K562 (cell line): Measurements from ENCODE around the gene TRABD2B. TPM values are rescaled to one million over a fixed set of nuclear protein-coding genes. Genes with fewer than 3 reads are reported as not detected.

Experiments used
- ATAC-seq: fragments of 200-7000 bp; cut with Tn5 transposase; 3 replicates; pipeline ENCODE4 v1.9.1; 2020; ENCODE audit warnings: moderate library complexity
- BruUV-seq: library from RNA; stranded (reverse); fragments of 400-500 nt; replicated peaks from 2 replicates; lab custom pipeline; 2021; lab: Mats Ljungman, UMichigan
- CTCF ChIA-PET: fragments of 300-600 bp; formaldehyde crosslinking; extraction: SDS; loops from one replicate; lab custom pipeline; 2021; ENCODE audit warnings: low intra/inter-chr PET ratio; lab: Yijun Ruan, JAX
- POLR2A ChIA-PET: fragments of 300-600, 350-650 bp; sonication (Branson Sonifier 250); formaldehyde crosslinking; extraction: SDS; loops from one replicate; lab custom pipeline; 2021; ENCODE audit warnings: antibody characterized with exemption, inconsistent platforms; lab: Yijun Ruan, JAX
- DNase-seq, 4 experiments: peaks; one replicate each; pipeline versions ENCODE4 v3.0.0 to v3.0.0-alpha.2; 2011 to 2018; ENCODE audit warnings: low spot score in 3 of 4, mixed read lengths in 3 of 4; ENCODE audit errors: extremely low read depth in 1 of 4
- FAIRE-seq: peaks from 2 replicates; lab custom pipeline; 2011; peaks lifted over from hg19 to GRCh38; lab: Jason Lieb, UNC
- H2AFZ ChIP-seq: 2 replicates; pipeline ENCODE4 v1.6.0; 2011; ENCODE audit warnings: low read depth, low read length, control low read depth, inconsistent platforms
- H3K27ac ChIP-seq: fragments of 200-600 bp; 3 replicates; pipeline ENCODE4 v1.8.0; 2011; ENCODE audit warnings: low read depth, mild to moderate bottlenecking, control low read depth, inconsistent platforms, low read length, moderate library complexity, mixed read lengths; ENCODE audit errors: extremely low read depth
- H3K27me3 ChIP-seq, 2 experiments: fragments of 300-600 bp in 1 of 2; 2 replicates in 1 of 2; 3 replicates in 1 of 2; pipeline versions ENCODE4 v1.6.0 to v1.8.0; 2011; ENCODE audit warnings: inconsistent platforms in 2 of 2, low read length in 2 of 2, mild to moderate bottlenecking in 1 of 2, mixed read lengths in 1 of 2, moderate library complexity in 1 of 2; ENCODE audit not compliant: control insufficient read depth in 2 of 2, insufficient read depth in 2 of 2
- H3K36me3 ChIP-seq: fragments of 300-600 bp; 3 replicates; pipeline ENCODE4 v1.8.0; 2011; ENCODE audit warnings: mild to moderate bottlenecking, low read length, inconsistent platforms; ENCODE audit not compliant: control insufficient read depth, insufficient read depth
- H3K4me1 ChIP-seq, 2 experiments: fragments of 200-600 bp in 1 of 2; replicated peaks in 1 of 2; 2 replicates in 1 of 2; 3 replicates in 1 of 2; pipeline versions ENCODE4 v1.5.1 to v1.8.0; 2011; ENCODE audit warnings: inconsistent platforms in 2 of 2, low read length in 2 of 2, mild to moderate bottlenecking in 1 of 2, mixed read lengths in 1 of 2, moderate library complexity in 1 of 2; ENCODE audit not compliant: control insufficient read depth in 2 of 2, insufficient read depth in 2 of 2
- H3K4me2 ChIP-seq: 2 replicates; pipeline ENCODE4 v1.6.1; 2011; ENCODE audit warnings: low read length, control low read depth, inconsistent platforms, mixed read lengths; ENCODE audit not compliant: insufficient read depth
- H3K4me3 ChIP-seq: fragments of 200-600 bp; sonication (generic), shearing (Covaris generic); 2 replicates; pipeline ENCODE4 v1.5.1; 2016; ENCODE audit warnings: control low read depth, inconsistent platforms
- H3K79me2 ChIP-seq: fragments of 200-600 bp; 3 replicates; pipeline ENCODE4 v1.8.0; 2011; ENCODE audit warnings: low read length, inconsistent platforms; ENCODE audit not compliant: control insufficient read depth, insufficient read depth
- H3K9ac ChIP-seq, 2 experiments: 2 replicates each; pipeline versions ENCODE4 v1.6.0 to v1.6.1; 2011; ENCODE audit warnings: low read depth in 2 of 2, low read length in 2 of 2, control low read depth in 1 of 2, inconsistent platforms in 1 of 2, mild to moderate bottlenecking in 1 of 2, mixed read lengths in 1 of 2; ENCODE audit not compliant: insufficient read depth in 1 of 2
- H3K9me1 ChIP-seq: one replicate; pipeline ENCODE4 v1.6.0; 2011; ENCODE audit warnings: inconsistent platforms, mild to moderate bottlenecking, low read length, moderate library complexity; ENCODE audit not compliant: control insufficient read depth, insufficient read depth
- H3K9me3 ChIP-seq: replicated peaks from 2 replicates; pipeline ENCODE4 v1.5.1; 2011; ENCODE audit warnings: low read depth, low read length, inconsistent platforms; ENCODE audit not compliant: control insufficient read depth, insufficient read depth
- H4K20me1 ChIP-seq: replicated peaks from 2 replicates; pipeline ENCODE4 v1.6.1; 2011; ENCODE audit warnings: low read length, inconsistent platforms, mixed read lengths; ENCODE audit not compliant: control insufficient read depth, insufficient read depth
- C11orf30 ChIP-seq: fragments of 450-650 bp; IDR thresholded peaks from 2 replicates; pipeline ENCODE4 v1.6.1; 2016; ENCODE audit warnings: low read depth, mild to moderate bottlenecking
- CXXC5 ChIP-seq: fragments of 250-450 bp; sonication (Bioruptor Pico); IDR thresholded peaks from 2 replicates; pipeline ENCODE4 v1.8.0; 2022; ENCODE audit warnings: inconsistent platforms, mild to moderate bottlenecking, moderate library complexity
- HDGF ChIP-seq: fragments of 450-650 bp; IDR thresholded peaks from 2 replicates; pipeline ENCODE4 v1.6.1; 2016
- NCOA2 ChIP-seq, 2 experiments: fragments of 450-650 bp; IDR thresholded peaks; 2 replicates each; pipeline ENCODE4 v1.6.1; 2018; ENCODE audit warnings: mild to moderate bottlenecking in 2 of 2, moderate library complexity in 1 of 2; ENCODE audit not compliant: partially characterized antibody in 2 of 2
- NFXL1 ChIP-seq: fragments of 450-650 bp; formaldehyde crosslinking; IDR thresholded peaks from 2 replicates; pipeline ENCODE4 v1.4.0; 2021; ENCODE audit warnings: mild to moderate bottlenecking
- NR0B1 ChIP-seq: fragments of 450-650 bp; IDR thresholded peaks from one replicate; pipeline ENCODE4 v1.6.1; 2018; ENCODE audit warnings: mild to moderate bottlenecking, moderate library complexity; ENCODE audit not compliant: partially characterized antibody
- POLR3G ChIP-seq: IDR thresholded peaks from 2 replicates; pipeline ENCODE4 v1.6.1; 2011; ENCODE audit not compliant: insufficient read length, insufficient replicate concordance; ENCODE audit errors: extremely low read depth
- SMAD3 ChIP-seq: fragments of 450-650 bp; formaldehyde crosslinking; conservative IDR thresholded peaks from 2 replicates; pipeline ENCODE4 v1.4.0; 2020; ENCODE audit warnings: mild to moderate bottlenecking
- SRSF1 ChIP-seq: fragments of 200-400 bp; formaldehyde crosslinking; IDR thresholded peaks from 2 replicates; pipeline ENCODE4 v1.6.1; 2017; ENCODE audit warnings: mild to moderate bottlenecking, low read depth, low read length, moderate library complexity
- VEZF1 ChIP-seq: fragments of 200-800 bp; sonication (Bioruptor generic); IDR thresholded peaks from 2 replicates; pipeline ENCODE4 v1.6.1; 2017; ENCODE audit warnings: missing genetic modification characterization, missing compliant biosample characterization
- ZNF395 ChIP-seq: fragments of 200-800 bp; sonication (Bioruptor generic); IDR thresholded peaks from 2 replicates; pipeline ENCODE4 v1.6.1; 2017; ENCODE audit warnings: missing genetic modification characterization, missing compliant biosample characterization
- ZNF518B ChIP-seq: fragments of 250-450 bp; sonication (Bioruptor Pico); IDR thresholded peaks from 2 replicates; pipeline ENCODE4 v1.5.0; 2021; ENCODE audit warnings: mild to moderate bottlenecking, moderate library complexity
- WGBS: fragments of 100-300 bp; shearing (Covaris generic); methylation state at CpG from one replicate; pipeline ENCODE4 v1.1.6; 2016; ENCODE audit warnings: low coverage, mixed read lengths; ENCODE audit not compliant: insufficient coverage; ENCODE audit errors: missing lambda C conversion rate; 5-methylcytosine and 5-hydroxymethylcytosine counted together
- in situ Hi-C: fragments of 300-500 bp; cut with MboI; formaldehyde crosslinking; loops from 4 replicates; pipeline ENCODE4 v1.15.0; 2018; ENCODE audit warnings: inconsistent platforms, mixed read lengths
- intact Hi-C: fragments of 100-400 bp; cut with micrococcal nuclease; formaldehyde crosslinking; loops from 2 replicates; pipeline ENCODE4 v1.14.2; 2022
- polyA plus RNA-seq, 8 experiments: library from polyadenylated mRNA; depleted of rRNA in 4 of 8; stranded (reverse) in 5 of 8; unstranded in 3 of 8; fragments of >200 nt; fragmentation: Nextera tagmentation in 2 of 8; fragmentation: Illumina TruSeq in 1 of 8; extraction: Ambion mirVana in 2 of 8; extraction: Trizol in 1 of 8; gene quantifications; 2 replicates each; pipeline versions ENCODE4 v1.2.1 to v1.2.3, GENCODE V29; 2011 to 2014; ENCODE audit warnings: inconsistent platforms in 1 of 8, missing spikeins in 1 of 8
- total RNA-seq, 7 experiments: library from RNA; depleted of rRNA in 6 of 7; stranded (reverse); fragments of >200 nt in 6 of 7; fragmentation: Illumina TruSeq in 2 of 7; extraction: Trizol in 2 of 7; gene quantifications; 2 replicates each; pipeline versions ENCODE4 v1.2.1 to v1.2.3, GENCODE V29; 2011 to 2021; ENCODE audit warnings: low replicate concordance in 1 of 7

Gene TRABD2B
- total and polyA plus RNA-seq, 9 of the 15 experiments (the other 6 are each of a cell fraction or from before 2014, with no cell fraction given): not detected

- ChIA-PET POLR2A (no interaction called here), CTCF (no interaction called here)
- Histone ChIP-seq H3K79me2 (no peaks in the 10 kb centered on the region), H3K4me2 (no peak overlapping the region), H3K9ac (no peak overlapping the region), H3K9me1 (no peaks in the 10 kb centered on the region), H3K4me1 (no peaks in the 10 kb centered on the region), H3K4me3 (no peak overlapping the region), H3K9me3 (no peaks in the 10 kb centered on the region), H3K27me3 (no peaks in the 10 kb centered on the region; a peak in 1 of 5 replicates), H2AFZ (no peak overlapping the region), H3K27ac (no peak overlapping the region), H4K20me1 (no peaks in the 10 kb centered on the region), H3K36me3 (no peaks in the 10 kb centered on the region)
- TF ChIP-seq NCOA2 (IDR thresholded peaks at IDR 0.05; ENCODE audit: partially characterized antibody in 2 of 2): no peak
- no peak for TF ChIP-seq SRSF1
- no peak for TF ChIP-seq NR0B1
- TF ChIP-seq SMAD3 (CRISPR knock-in tag): no peak
- no peak for TF ChIP-seq NFXL1
- no peak for TF ChIP-seq CXXC5 (CRISPR knock-in tag)
- no peak for TF ChIP-seq ZNF518B (CRISPR knock-in tag)
- TF ChIP-seq POLR3G: no peak
- TF ChIP-seq VEZF1 (CRISPR knock-in tag): no peak
- no peak for TF ChIP-seq HDGF
- no peak for TF ChIP-seq ZNF395
- no peak for TF ChIP-seq C11orf30
- BruUV-seq: no TSS peak
- intact Hi-C loops (no loop called here), in situ Hi-C loops (no loop called here)
- FAIRE-seq: no peak
- no peak for DNase-seq
- ATAC-seq: no peak
- 0% methylated on average over 9 of the region's 9 CpGs for WGBS
Measured at GRCh38 chr1:47934243-47934805, 62.9 kb downstream of the TRABD2B start.
